GM21367 (cell line): ENCODE results near the gene IRAK2.
"Not testable (repeated sequence)": the region's sequence is repeated elsewhere in the genome, so short reads cannot be mapped to it uniquely, and the experiment has no call there.

Experiments
- ATAC-seq: cut with Tn5 transposase; IDR thresholded peaks from one replicate; pipeline ENCODE4 v1.9.1; 2021; ENCODE audit not compliant: unreplicated experiment

The IRAK2 gene

GRCh38 chr3:10248984-10249748, 84.4 kb downstream of the IRAK2 start:
- ATAC-seq: no peak

GRCh38 chr3:10249833-10250232, 85.1 kb downstream of the IRAK2 start:
- no peak for ATAC-seq

GRCh38 chr3:10251006-10251405, 86.3 kb downstream of the IRAK2 start:
- ATAC-seq: no peak

GRCh38 chr3:10253731-10254130, 89.0 kb downstream of the IRAK2 start:
- ATAC-seq: no peak

- no peak for ATAC-seq
Measured at GRCh38 chr3:10255835-10256234, 91.1 kb downstream of the IRAK2 start.

GRCh38 chr3:10259036-10259435, 94.3 kb downstream of the IRAK2 start:
- ATAC-seq: no peak

- ATAC-seq: no peak
Measured at GRCh38 chr3:10259798-10260197, 95.1 kb downstream of the IRAK2 start.

GRCh38 chr3:10260211-10260701, 95.5 kb downstream of the IRAK2 start:
- ATAC-seq: no peak

GRCh38 chr3:10262027-10262426, 97.3 kb downstream of the IRAK2 start:
- no peak for ATAC-seq

GRCh38 chr3:10263646-10264363, 99.1 kb downstream of the IRAK2 start:
- no peak for ATAC-seq

- ATAC-seq: no peak
Measured at GRCh38 chr3:10265833-10266232, 101.1 kb downstream of the IRAK2 start.

GRCh38 chr3:10266936-10267335, 102.2 kb downstream of the IRAK2 start:
- ATAC-seq: not testable (repeated sequence)

GRCh38 chr3:10268116-10268515, 103.4 kb downstream of the IRAK2 start:
- no peak for ATAC-seq

- ATAC-seq: no peak
Measured at GRCh38 chr3:10268930-10269329, 104.2 kb downstream of the IRAK2 start.

- ATAC-seq: no peak
Measured at GRCh38 chr3:10269443-10269842, 104.7 kb downstream of the IRAK2 start.

- ATAC-seq: not testable (repeated sequence)
Measured at GRCh38 chr3:10272476-10272875, 107.8 kb downstream of the IRAK2 start.

- no peak for ATAC-seq
Measured at GRCh38 chr3:10272977-10273376, 108.3 kb downstream of the IRAK2 start.

- no peak for ATAC-seq
Measured at GRCh38 chr3:10273702-10274305, 109.1 kb downstream of the IRAK2 start.

GRCh38 chr3:10274601-10275000, 109.9 kb downstream of the IRAK2 start:
- no peak for ATAC-seq

GRCh38 chr3:10277115-10277625, 112.5 kb downstream of the IRAK2 start:
- no peak for ATAC-seq

GRCh38 chr3:10278501-10278900, 113.8 kb downstream of the IRAK2 start:
- ATAC-seq: no peak
